ENCODE data around the gene FOXP2.

DNA sequence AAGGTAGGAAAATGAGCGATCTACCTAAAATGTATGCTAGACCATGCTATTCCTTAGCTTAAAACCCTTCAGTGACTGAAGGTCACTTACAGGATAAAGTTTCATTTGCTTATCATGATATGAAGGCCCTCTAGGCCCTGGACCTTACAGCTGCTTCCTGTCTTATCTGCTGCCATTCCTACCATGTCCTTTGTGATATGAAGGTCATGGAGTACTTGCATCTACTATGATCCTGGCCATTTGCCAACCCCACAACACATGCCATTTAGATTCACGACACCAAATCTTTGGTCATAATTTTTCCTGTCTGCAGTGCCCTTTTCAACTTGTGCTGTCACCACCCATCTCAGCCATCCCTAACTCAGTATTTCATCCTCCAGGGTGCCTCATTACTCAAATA lies 325.5 kb downstream of the FOXP2 start:
- TF ChIP-seq, protein P1, sequence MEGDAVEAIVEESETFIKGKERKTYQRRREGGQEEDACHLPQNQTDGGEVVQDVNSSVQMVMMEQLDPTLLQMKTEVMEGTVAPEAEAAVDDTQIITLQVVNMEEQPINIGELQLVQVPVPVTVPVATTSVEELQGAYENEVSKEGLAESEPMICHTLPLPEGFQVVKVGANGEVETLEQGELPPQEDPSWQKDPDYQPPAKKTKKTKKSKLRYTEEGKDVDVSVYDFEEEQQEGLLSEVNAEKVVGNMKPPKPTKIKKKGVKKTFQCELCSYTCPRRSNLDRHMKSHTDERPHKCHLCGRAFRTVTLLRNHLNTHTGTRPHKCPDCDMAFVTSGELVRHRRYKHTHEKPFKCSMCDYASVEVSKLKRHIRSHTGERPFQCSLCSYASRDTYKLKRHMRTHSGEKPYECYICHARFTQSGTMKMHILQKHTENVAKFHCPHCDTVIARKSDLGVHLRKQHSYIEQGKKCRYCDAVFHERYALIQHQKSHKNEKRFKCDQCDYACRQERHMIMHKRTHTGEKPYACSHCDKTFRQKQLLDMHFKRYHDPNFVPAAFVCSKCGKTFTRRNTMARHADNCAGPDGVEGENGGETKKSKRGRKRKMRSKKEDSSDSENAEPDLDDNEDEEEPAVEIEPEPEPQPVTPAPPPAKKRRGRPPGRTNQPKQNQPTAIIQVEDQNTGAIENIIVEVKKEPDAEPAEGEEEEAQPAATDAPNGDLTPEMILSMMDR (IDR thresholded peaks at IDR 0.05; ENCODE audit: poor library complexity): no peak
- TF ChIP-seq EZH2 (IDR thresholded peaks at IDR 0.05; ENCODE audit: borderline replicate concordance): no peak
